WTC11 (cell line): ENCODE data around the gene GGA3. TPM values are rescaled to one million over a fixed set of nuclear protein-coding genes. Genes with fewer than 3 reads are reported as not detected.

Experiments
- ATAC-seq: fragments of 200-7000 bp; cut with Tn5 transposase; 2 replicates; pipeline ENCODE4 v1.10.0; 2021; ENCODE audit warnings: mild to moderate bottlenecking, moderate library complexity
- CTCF ChIA-PET: fragments of 300-600 bp; sonication (Branson Sonifier 250); formaldehyde crosslinking; loops from one replicate; lab custom pipeline; 2021; ENCODE audit warnings: antibody characterized with exemption; lab: Charles Lee
- POLR2A ChIA-PET: fragments of 350-600 bp; sonication (Branson Sonifier 250); formaldehyde crosslinking; loops from one replicate; lab custom pipeline; 2021; ENCODE audit warnings: antibody characterized with exemption; lab: Charles Lee
- DNase-seq: peaks from one replicate; pipeline ENCODE4 v3.0.0; 2021; ENCODE audit warnings: low spot score
- H3K27ac Mint-ChIP-seq: 2 replicates; pipeline ENCODE4 v1.8.0; 2021; ENCODE audit warnings: mixed read lengths
- H3K27me3 Mint-ChIP-seq: 2 replicates; pipeline ENCODE4 v1.8.0; 2021; ENCODE audit warnings: low read depth, mild to moderate bottlenecking, moderate library complexity, mixed read lengths
- H3K36me3 Mint-ChIP-seq: 2 replicates; pipeline ENCODE4 v1.8.0; 2021; ENCODE audit warnings: mixed read lengths
- H3K4me1 Mint-ChIP-seq: 2 replicates; pipeline ENCODE4 v1.8.0; 2022; ENCODE audit warnings: mixed read lengths
- H3K4me3 Mint-ChIP-seq: 2 replicates; pipeline ENCODE4 v1.8.0; 2021; ENCODE audit warnings: mild to moderate bottlenecking, moderate library complexity, mixed read lengths
- H3K9me3 Mint-ChIP-seq: 2 replicates; pipeline ENCODE4 v1.8.0; 2021; ENCODE audit warnings: mixed read lengths
- CREM ChIP-seq: sonication (generic); formaldehyde crosslinking; IDR thresholded peaks from 2 replicates; pipeline ENCODE4 v1.8.1; 2022; ENCODE audit warnings: mild to moderate bottlenecking, missing genetic modification reagents, moderate library complexity
- FOXP4 ChIP-seq: sonication (generic); formaldehyde crosslinking; IDR thresholded peaks from 2 replicates; pipeline ENCODE4 v1.8.0; 2022; ENCODE audit warnings: mild to moderate bottlenecking, missing genetic modification reagents
- HMGA2 ChIP-seq: fragments of 250-450 bp; sonication (Bioruptor Pico); IDR thresholded peaks from 2 replicates; pipeline ENCODE4 v1.4.0; 2021; ENCODE audit warnings: mild to moderate bottlenecking, moderate library complexity
- HMGXB4 ChIP-seq: sonication (generic); formaldehyde crosslinking; IDR thresholded peaks from 2 replicates; pipeline ENCODE4 v1.8.1; 2023; ENCODE audit warnings: mild to moderate bottlenecking, moderate library complexity, missing genetic modification reagents
- JUN ChIP-seq: sonication (generic); formaldehyde crosslinking; IDR thresholded peaks from 2 replicates; pipeline ENCODE4 v1.8.0; 2023; ENCODE audit warnings: mild to moderate bottlenecking, missing genetic modification reagents
- NFATC4 ChIP-seq: fragments of 250-450 bp; sonication (Bioruptor Pico); IDR thresholded peaks from 2 replicates; pipeline ENCODE4 v1.9.0; 2021; ENCODE audit warnings: mild to moderate bottlenecking
- PRDM15 ChIP-seq: sonication (generic); formaldehyde crosslinking; IDR thresholded peaks from 2 replicates; pipeline ENCODE4 v1.8.0; 2022; ENCODE audit warnings: missing genetic modification reagents
- PRRX2 ChIP-seq: fragments of 250-450 bp; sonication (Bioruptor Pico); IDR thresholded peaks from 2 replicates; pipeline ENCODE4 v1.8.0; 2021; ENCODE audit warnings: mild to moderate bottlenecking
- SMAD4 ChIP-seq: sonication (generic); formaldehyde crosslinking; IDR thresholded peaks from 2 replicates; pipeline ENCODE4 v1.8.0; 2022; ENCODE audit warnings: mild to moderate bottlenecking, missing genetic modification reagents
- TCF7 ChIP-seq: sonication (generic); formaldehyde crosslinking; IDR thresholded peaks from 2 replicates; pipeline ENCODE4 v1.8.0; 2022; ENCODE audit warnings: mild to moderate bottlenecking, low read depth, missing genetic modification reagents, moderate library complexity
- TP53 ChIP-seq: sonication (generic); formaldehyde crosslinking; IDR thresholded peaks from 2 replicates; pipeline ENCODE4 v1.8.1; 2023; ENCODE audit warnings: mild to moderate bottlenecking, missing genetic modification reagents
- ZNF317 ChIP-seq: sonication (generic); formaldehyde crosslinking; IDR thresholded peaks from 2 replicates; pipeline ENCODE4 v1.8.1; 2023; ENCODE audit warnings: low read depth, mild to moderate bottlenecking, moderate library complexity, missing genetic modification reagents, borderline replicate concordance
- ZNF396 ChIP-seq: fragments of 250-450 bp; sonication (Bioruptor Pico); IDR thresholded peaks from 2 replicates; pipeline ENCODE4 v1.8.0; 2021; ENCODE audit warnings: mild to moderate bottlenecking, moderate library complexity, borderline replicate concordance
- total RNA-seq: library from RNA; stranded (reverse); gene quantifications from 3 replicates; pipeline ENCODE4 v1.2.3, GENCODE V29; 2021
- TF ChIP-seq, protein P1 (sequence below): sonication (generic); formaldehyde crosslinking; IDR thresholded peaks from 2 replicates; pipeline ENCODE4 v1.8.1; 2022; ENCODE audit warnings: missing genetic modification reagents, borderline replicate concordance
- TF ChIP-seq, protein P2 (sequence below): sonication (generic); formaldehyde crosslinking; IDR thresholded peaks from 2 replicates; pipeline ENCODE4 v1.8.1; 2023; ENCODE audit warnings: mild to moderate bottlenecking, missing genetic modification reagents, moderate library complexity
- TF ChIP-seq, protein P3 (sequence below): fragments of 250-450 bp; sonication (Bioruptor Pico); IDR thresholded peaks from 2 replicates; pipeline ENCODE4 v1.8.0; 2021; ENCODE audit warnings: mild to moderate bottlenecking
- TF ChIP-seq, protein P4 (sequence below): sonication (generic); formaldehyde crosslinking; IDR thresholded peaks from 2 replicates; pipeline ENCODE4 v1.8.0; 2023; ENCODE audit warnings: missing genetic modification reagents, mild to moderate bottlenecking, borderline replicate concordance

The GGA3 gene
- total RNA-seq, 1 experiment from 2014 or later, result 66.9 TPM

- TF ChIP-seq, protein P1, sequence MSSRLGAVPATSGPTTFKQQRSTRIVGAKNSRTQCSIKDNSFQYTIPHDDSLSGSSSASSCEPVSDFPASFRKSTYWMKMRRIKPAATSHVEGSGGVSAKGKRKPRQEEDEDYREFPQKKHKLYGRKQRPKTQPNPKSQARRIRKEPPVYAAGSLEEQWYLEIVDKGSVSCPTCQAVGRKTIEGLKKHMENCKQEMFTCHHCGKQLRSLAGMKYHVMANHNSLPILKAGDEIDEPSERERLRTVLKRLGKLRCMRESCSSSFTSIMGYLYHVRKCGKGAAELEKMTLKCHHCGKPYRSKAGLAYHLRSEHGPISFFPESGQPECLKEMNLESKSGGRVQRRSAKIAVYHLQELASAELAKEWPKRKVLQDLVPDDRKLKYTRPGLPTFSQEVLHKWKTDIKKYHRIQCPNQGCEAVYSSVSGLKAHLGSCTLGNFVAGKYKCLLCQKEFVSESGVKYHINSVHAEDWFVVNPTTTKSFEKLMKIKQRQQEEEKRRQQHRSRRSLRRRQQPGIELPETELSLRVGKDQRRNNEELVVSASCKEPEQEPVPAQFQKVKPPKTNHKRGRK, result no peak
- TF ChIP-seq FOXP4 (CRISPR knock-in tag), result no peak
Observed at GRCh38 chr17:75199886-75200618, 61.4 kb downstream of the GGA3 start (continued).

DNA sequence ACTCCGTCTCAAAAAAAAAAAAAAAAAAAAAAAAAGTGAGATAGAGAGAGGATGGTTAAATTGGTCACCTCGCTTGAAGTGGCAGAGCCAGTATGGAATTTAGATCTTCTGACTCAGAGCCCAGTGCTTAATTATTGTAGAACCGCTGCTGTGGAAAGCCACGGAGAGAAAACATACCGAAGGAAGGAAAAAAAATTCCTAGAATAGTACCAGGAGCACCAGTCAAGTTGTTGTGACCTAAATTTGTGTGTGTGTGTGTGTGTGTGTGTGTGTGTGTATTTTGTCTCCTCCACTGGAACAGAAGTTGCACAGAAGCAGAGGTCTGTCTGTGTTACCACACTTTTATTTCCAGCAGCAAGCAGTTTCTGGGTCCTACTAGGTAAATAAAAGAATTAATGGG, 66.5 kb downstream of the GGA3 start:
- Mint-ChIP-seq H3K27ac (no peak overlapping the region), H3K36me3 (no peaks in the 10 kb centered on the region), H3K4me1 (no peaks in the 10 kb centered on the region), H3K27me3 (peaks cover 2% of the 10 kb centered on the region; the same call in 1 of the 2 replicates), H3K4me3 (no peak overlapping the region), H3K9me3 (no peaks in the 10 kb centered on the region)
- DNase-seq, result no peak
- no peak for TF ChIP-seq JUN (CRISPR knock-in tag)
- TF ChIP-seq TP53 (CRISPR knock-in tag), result no peak
- no peak for TF ChIP-seq NFATC4 (CRISPR knock-in tag)
- TF ChIP-seq, protein P2, sequence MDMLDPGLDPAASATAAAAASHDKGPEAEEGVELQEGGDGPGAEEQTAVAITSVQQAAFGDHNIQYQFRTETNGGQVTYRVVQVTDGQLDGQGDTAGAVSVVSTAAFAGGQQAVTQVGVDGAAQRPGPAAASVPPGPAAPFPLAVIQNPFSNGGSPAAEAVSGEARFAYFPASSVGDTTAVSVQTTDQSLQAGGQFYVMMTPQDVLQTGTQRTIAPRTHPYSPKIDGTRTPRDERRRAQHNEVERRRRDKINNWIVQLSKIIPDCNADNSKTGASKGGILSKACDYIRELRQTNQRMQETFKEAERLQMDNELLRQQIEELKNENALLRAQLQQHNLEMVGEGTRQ (CRISPR knock-in tag), result no peak
- no peak for TF ChIP-seq CREM
- TF ChIP-seq, protein P3, sequence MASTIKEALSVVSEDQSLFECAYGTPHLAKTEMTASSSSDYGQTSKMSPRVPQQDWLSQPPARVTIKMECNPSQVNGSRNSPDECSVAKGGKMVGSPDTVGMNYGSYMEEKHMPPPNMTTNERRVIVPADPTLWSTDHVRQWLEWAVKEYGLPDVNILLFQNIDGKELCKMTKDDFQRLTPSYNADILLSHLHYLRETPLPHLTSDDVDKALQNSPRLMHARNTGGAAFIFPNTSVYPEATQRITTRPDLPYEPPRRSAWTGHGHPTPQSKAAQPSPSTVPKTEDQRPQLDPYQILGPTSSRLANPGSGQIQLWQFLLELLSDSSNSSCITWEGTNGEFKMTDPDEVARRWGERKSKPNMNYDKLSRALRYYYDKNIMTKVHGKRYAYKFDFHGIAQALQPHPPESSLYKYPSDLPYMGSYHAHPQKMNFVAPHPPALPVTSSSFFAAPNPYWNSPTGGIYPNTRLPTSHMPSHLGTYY (CRISPR knock-in tag), result no peak
- no peak for TF ChIP-seq PRDM15 (CRISPR knock-in tag)
- no peak for TF ChIP-seq TCF7 (CRISPR knock-in tag)
- POLR2A ChIA-PET, result no interaction called here
- no peak for ATAC-seq
- CTCF ChIA-PET, result no interaction called here

GRCh38 chr17:75191584-75191983, 69.8 kb downstream of the GGA3 start:
- CTCF ChIA-PET, result interaction anchor here (0.6 to 2.1 kb wide), 6 partner anchors 10 to 339 kb away, joined by 3 to 11 read pairs (median 4); no protein-coding TSS in a partner anchor
- POLR2A ChIA-PET, result no interaction called here
- Mint-ChIP-seq H3K27ac (peak overlapping the region; percentile 27; the same call in 1 of the 2 replicates), H3K4me3 (no peak overlapping the region), H3K27me3 (no peaks in the 10 kb centered on the region; the same call in 1 of the 2 replicates), H3K4me1 (no peaks in the 10 kb centered on the region), H3K36me3 (no peaks in the 10 kb centered on the region), H3K9me3 (no peaks in the 10 kb centered on the region)
- no peak for DNase-seq
- no peak for ATAC-seq
- TF ChIP-seq HMGA2 (CRISPR knock-in tag), result no peak
- TF ChIP-seq, protein P4, sequence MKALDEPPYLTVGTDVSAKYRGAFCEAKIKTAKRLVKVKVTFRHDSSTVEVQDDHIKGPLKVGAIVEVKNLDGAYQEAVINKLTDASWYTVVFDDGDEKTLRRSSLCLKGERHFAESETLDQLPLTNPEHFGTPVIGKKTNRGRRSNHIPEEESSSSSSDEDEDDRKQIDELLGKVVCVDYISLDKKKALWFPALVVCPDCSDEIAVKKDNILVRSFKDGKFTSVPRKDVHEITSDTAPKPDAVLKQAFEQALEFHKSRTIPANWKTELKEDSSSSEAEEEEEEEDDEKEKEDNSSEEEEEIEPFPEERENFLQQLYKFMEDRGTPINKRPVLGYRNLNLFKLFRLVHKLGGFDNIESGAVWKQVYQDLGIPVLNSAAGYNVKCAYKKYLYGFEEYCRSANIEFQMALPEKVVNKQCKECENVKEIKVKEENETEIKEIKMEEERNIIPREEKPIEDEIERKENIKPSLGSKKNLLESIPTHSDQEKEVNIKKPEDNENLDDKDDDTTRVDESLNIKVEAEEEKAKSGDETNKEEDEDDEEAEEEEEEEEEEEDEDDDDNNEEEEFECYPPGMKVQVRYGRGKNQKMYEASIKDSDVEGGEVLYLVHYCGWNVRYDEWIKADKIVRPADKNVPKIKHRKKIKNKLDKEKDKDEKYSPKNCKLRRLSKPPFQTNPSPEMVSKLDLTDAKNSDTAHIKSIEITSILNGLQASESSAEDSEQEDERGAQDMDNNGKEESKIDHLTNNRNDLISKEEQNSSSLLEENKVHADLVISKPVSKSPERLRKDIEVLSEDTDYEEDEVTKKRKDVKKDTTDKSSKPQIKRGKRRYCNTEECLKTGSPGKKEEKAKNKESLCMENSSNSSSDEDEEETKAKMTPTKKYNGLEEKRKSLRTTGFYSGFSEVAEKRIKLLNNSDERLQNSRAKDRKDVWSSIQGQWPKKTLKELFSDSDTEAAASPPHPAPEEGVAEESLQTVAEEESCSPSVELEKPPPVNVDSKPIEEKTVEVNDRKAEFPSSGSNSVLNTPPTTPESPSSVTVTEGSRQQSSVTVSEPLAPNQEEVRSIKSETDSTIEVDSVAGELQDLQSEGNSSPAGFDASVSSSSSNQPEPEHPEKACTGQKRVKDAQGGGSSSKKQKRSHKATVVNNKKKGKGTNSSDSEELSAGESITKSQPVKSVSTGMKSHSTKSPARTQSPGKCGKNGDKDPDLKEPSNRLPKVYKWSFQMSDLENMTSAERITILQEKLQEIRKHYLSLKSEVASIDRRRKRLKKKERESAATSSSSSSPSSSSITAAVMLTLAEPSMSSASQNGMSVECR (CRISPR knock-in tag), result no peak
- no peak for TF ChIP-seq SMAD4
- no peak for TF ChIP-seq ZNF317 (CRISPR knock-in tag)
- TF ChIP-seq HMGXB4 (CRISPR knock-in tag), result no peak
- TF ChIP-seq ZNF396, result no peak
- no peak for TF ChIP-seq PRRX2 (CRISPR knock-in tag)
